Measurements from ENCODE around the gene TOLLIP. TPM values are rescaled to one million over a fixed set of nuclear protein-coding genes. Genes with fewer than 3 reads are reported as not detected.

The TOLLIP gene
- 21.1 and 26.4 TPM in 2 replicates for total RNA-seq

DNA sequence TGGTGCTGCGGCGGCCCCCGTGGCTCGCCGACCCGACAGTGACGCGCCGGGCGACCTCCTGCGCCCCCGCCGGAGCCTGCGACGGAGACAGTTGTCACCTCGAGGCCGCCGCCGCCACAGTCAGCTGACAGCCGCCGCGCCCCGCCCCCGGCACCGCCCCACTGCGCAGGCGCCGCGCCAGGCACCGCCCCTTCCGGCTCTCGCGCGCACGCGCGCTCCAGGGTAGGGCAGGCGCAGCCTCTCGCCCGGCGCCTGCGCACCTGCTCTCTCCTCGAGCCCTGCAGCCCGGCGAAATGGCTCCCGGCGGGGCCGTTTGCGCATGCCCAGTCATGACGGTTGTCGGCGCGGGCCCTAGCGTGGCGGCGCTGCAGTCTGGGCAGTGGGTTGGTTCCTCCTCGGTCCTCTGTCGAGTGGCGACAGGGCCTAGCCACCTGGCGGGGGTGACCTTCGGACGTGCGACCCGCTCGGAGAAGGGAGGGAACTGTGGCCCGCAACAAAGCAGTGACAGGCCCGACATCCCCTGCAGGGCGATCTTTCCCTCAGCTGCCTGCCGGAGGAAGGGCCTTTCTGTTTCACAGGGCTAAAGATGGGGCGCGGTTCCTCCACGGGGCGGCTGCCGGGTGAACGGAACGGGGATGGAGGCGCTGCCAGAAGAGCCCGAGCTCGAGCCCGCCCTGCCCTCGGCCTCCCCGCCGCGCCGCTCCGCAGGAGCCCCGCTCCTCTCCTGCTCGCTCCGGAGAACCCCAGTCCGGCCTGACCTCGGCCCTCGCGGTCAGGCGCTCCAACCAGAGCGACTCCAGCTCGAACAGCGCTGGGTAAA, at the start of gene TOLLIP:
Gene TOLLIP, minus strand, starts transcription at position 135 of the 820 bp plus-strand sequence. Its CDS starts 134 bp downstream, at position 1.

Other genes starting within 250 kb of the TOLLIP start
- gene MUC2, start 234.8 kb downstream of the TOLLIP start, total RNA-seq, result under 0.01 TPM in 1 of 2 replicates, not detected in the other
- gene MUC5AC, start 151.7 kb downstream of the TOLLIP start, total RNA-seq, result not detected in 2 replicates
- gene MUC5B, start 86.6 kb downstream of the TOLLIP start, total RNA-seq, result not detected in 2 replicates
- 0.18 and 0.56 TPM in 2 replicates for gene BRSK2, start 80.3 kb upstream of the TOLLIP start, total RNA-seq
- gene MOB2, start 177.1 kb upstream of the TOLLIP start, total RNA-seq, result 48.4 and 48.8 TPM in 2 replicates

Measured in endothelial cell of coronary artery (primary cell).